PC-9 (cell line): ENCODE measurements around the gene MESP2. TPM values are rescaled to one million over a fixed set of nuclear protein-coding genes. Genes with fewer than 3 reads are reported as not detected.

Experiments used
- BruUV-seq: library from RNA; stranded (reverse); fragments of 400-500 nt; replicated peaks from 2 replicates; lab custom pipeline; 2021; lab: Mats Ljungman, UMichigan
- CTCF ChIA-PET: fragments of 300-600 bp; sonication (Branson Sonifier 250); formaldehyde crosslinking; loops from one replicate; lab custom pipeline; 2022; ENCODE audit warnings: antibody characterized with exemption; lab: Charles Lee
- POLR2A ChIA-PET: fragments of 300-600 bp; sonication (Branson Sonifier 250); formaldehyde crosslinking; loops from one replicate; lab custom pipeline; 2022; ENCODE audit warnings: antibody characterized with exemption; ENCODE audit not compliant: unreplicated experiment; lab: Charles Lee
- DNase-seq, 2 experiments: peaks; one replicate each; pipeline versions ENCODE4 v3.0.0 to v3.0.0-alpha.2; 2015 to 2022; ENCODE audit warnings: mixed read lengths in 1 of 2
- H2AFZ ChIP-seq: fragments of 200-600 bp; sonication (generic); 2 replicates; pipeline ENCODE4 v1.8.1; 2017; ENCODE audit warnings: antibody characterized with exemption
- H3F3A ChIP-seq: fragments of 200-600 bp; sonication (generic); 2 replicates; pipeline ENCODE4 v1.8.1; 2017; ENCODE audit warnings: antibody characterized with exemption, mild to moderate bottlenecking, low read depth; ENCODE audit not compliant: insufficient read depth
- H3K27ac ChIP-seq: fragments of 200-600 bp; sonication (generic); 2 replicates; pipeline ENCODE4 v1.6.1; 2016; ENCODE audit warnings: mixed run types
- H3K27me3 ChIP-seq: fragments of 200-600 bp; sonication (generic); 2 replicates; pipeline ENCODE4 v1.6.1; 2016; ENCODE audit warnings: low read depth, mixed run types; ENCODE audit not compliant: insufficient read depth
- H3K36me3 ChIP-seq: fragments of 200-600 bp; sonication (generic); 2 replicates; pipeline ENCODE4 v1.6.1; 2016; ENCODE audit warnings: low read depth, mixed run types
- H3K4me1 ChIP-seq: fragments of 200-600 bp; sonication (generic); replicated peaks from 2 replicates; pipeline ENCODE4 v1.6.1; 2016; ENCODE audit warnings: mixed run types; ENCODE audit not compliant: insufficient read depth
- H3K4me2 ChIP-seq: fragments of 200-600 bp; sonication (generic); 2 replicates; pipeline ENCODE4 v1.6.1; 2017; ENCODE audit warnings: mixed run types
- H3K4me3 ChIP-seq: fragments of 200-600 bp; sonication (generic); 2 replicates; pipeline ENCODE4 v1.6.1; 2016; ENCODE audit warnings: mixed run types
- H3K79me2 ChIP-seq: fragments of 200-600 bp; sonication (generic); 2 replicates; pipeline ENCODE4 v1.6.1; 2017; ENCODE audit warnings: low read depth, mixed run types
- H3K9me2 ChIP-seq: fragments of 200-600 bp; sonication (generic); 2 replicates; pipeline ENCODE4 v1.8.1; 2017; ENCODE audit warnings: mild to moderate bottlenecking; ENCODE audit not compliant: insufficient read depth
- H3K9me3 ChIP-seq: fragments of 200-600 bp; sonication (generic); 2 replicates; pipeline ENCODE4 v1.8.1; 2016; ENCODE audit warnings: low read depth; ENCODE audit not compliant: insufficient read depth
- H4K20me1 ChIP-seq: fragments of 200-600 bp; sonication (generic); 2 replicates; pipeline ENCODE4 v1.8.1; 2017; ENCODE audit not compliant: insufficient read depth
- EZH2 ChIP-seq: fragments of 200-600 bp; sonication (generic); IDR thresholded peaks from 2 replicates; pipeline ENCODE4 v1.8.0; 2017; ENCODE audit warnings: antibody characterized with exemption, low read depth
- intact Hi-C: fragments of 100-400 bp; cut with micrococcal nuclease; formaldehyde crosslinking; loops from one replicate; pipeline ENCODE4 v1.10.0; 2022; ENCODE audit not compliant: unreplicated experiment
- total RNA-seq: library from RNA; stranded (reverse); gene quantifications from 2 replicates; pipeline ENCODE4 v1.2.3, GENCODE V29; 2021
- TF ChIP-seq, protein P1 (sequence below): fragments of 200-600 bp; sonication (generic); conservative IDR thresholded peaks from 2 replicates; pipeline ENCODE4 v1.6.1; 2017; ENCODE audit warnings: mixed run types, antibody characterized with exemption, mild to moderate bottlenecking, moderate library complexity

Gene MESP2
- total RNA-seq, 1 experiment from 2014 or later: 1.3 TPM

DNA sequence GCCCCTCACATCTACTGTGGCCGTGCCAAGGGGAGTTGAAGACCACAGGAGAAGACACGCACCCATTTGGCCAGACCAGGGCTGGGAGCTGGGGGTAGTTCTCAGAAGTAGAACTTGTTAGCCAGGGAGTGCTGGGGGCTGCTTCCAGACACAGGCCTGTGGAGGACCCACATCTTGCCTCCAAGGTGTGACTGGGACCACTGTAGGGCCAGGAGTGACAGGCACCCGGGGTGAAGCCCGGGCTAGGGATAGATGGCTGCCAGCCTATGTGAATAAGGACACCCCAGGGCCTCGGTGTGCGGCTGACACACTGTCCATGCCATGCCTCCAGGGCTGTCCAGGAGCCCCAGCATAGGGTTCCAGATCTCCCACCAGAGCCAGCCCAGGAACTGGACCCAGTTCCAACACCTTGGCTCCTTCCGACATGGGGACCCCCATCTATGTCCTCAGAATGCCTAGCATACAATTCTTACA, 36.8 kb downstream of the MESP2 start:
- Histone ChIP-seq H3F3A (peaks cover 26% of the 10 kb centered on the region), H3K9me3 (no peaks in the 10 kb centered on the region), H3K79me2 (peaks cover 77% of the 10 kb centered on the region), H3K4me3 (peak overlapping the region; percentile 76; the same call in 1 of the 2 replicates), H4K20me1 (peaks cover 29% of the 10 kb centered on the region), H3K4me2 (peak overlapping the region; percentile 96), H3K27me3 (no peaks in the 10 kb centered on the region), H3K4me1 (peaks cover 52% of the 10 kb centered on the region), H3K27ac (peak overlapping the region; percentile 51), H3K9me2 (no peaks in the 10 kb centered on the region), H3K36me3 (peaks cover 15% of the 10 kb centered on the region; the same call in 1 of the 2 replicates), H2AFZ (0 out of 2 replicates have a peak overlapping the region, but pooled peaks have one; percentile 71)
- TF ChIP-seq, protein P1, sequence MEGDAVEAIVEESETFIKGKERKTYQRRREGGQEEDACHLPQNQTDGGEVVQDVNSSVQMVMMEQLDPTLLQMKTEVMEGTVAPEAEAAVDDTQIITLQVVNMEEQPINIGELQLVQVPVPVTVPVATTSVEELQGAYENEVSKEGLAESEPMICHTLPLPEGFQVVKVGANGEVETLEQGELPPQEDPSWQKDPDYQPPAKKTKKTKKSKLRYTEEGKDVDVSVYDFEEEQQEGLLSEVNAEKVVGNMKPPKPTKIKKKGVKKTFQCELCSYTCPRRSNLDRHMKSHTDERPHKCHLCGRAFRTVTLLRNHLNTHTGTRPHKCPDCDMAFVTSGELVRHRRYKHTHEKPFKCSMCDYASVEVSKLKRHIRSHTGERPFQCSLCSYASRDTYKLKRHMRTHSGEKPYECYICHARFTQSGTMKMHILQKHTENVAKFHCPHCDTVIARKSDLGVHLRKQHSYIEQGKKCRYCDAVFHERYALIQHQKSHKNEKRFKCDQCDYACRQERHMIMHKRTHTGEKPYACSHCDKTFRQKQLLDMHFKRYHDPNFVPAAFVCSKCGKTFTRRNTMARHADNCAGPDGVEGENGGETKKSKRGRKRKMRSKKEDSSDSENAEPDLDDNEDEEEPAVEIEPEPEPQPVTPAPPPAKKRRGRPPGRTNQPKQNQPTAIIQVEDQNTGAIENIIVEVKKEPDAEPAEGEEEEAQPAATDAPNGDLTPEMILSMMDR: no peak
- no TSS peak for BruUV-seq
- CTCF ChIA-PET: interaction anchor here (1.0 kb wide), 1 partner anchor 51 kb away, joined by 3 read pairs; no protein-coding TSS in a partner anchor
- POLR2A ChIA-PET: interaction anchor here (0.6 kb wide), 1 partner anchor 24 kb away, joined by 3 read pairs; no protein-coding TSS in a partner anchor
- no peak for DNase-seq
- intact Hi-C loops: loop anchor here (2.0 to 5.0 kb wide), 4 partner anchors 32 to 64 kb away; partner anchors contain the start of gene MESP1

DNA sequence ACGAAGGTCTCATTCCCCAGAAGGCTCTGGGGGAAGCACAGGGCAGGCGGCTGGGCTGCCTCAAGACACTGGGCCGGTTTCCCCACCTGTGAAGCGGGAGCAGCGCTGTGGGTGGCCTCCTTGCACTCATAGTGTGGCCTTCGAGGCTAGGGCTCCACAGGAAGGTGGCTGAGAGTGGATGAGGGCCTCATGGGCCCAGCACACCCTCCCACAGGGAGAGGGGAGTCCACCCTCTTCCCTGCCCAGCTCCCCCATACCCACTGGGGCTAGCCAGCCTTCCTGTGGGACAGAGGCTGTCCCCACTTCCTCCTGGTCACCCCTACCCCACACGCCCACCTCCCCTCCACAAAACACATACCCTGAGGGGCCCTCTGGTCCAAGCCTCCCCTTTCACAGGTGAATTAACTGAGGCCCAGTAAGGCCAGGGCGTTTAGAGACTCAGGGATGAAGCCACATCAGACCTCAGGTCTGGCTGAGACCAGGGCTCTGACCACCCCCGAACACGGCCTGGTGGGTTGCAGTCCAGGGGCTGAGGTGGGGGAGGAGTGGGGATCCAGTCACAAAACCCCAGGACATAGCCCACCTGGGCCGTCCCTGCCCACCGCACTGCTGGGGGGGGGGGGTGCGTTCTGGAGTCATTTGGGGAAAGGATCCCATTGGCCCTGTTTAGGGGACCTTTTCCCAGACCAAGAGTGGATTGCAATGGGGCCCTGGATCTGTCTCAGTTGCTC, 37.4 kb downstream of the MESP2 start:
- BruUV-seq: TSS peak; percentile 30
- H3K4me3 ChIP-seq: peak overlapping the region; percentile 76
- no peak for DNase-seq
- CTCF ChIA-PET: no interaction called here
- no peaks in the 10 kb centered on the region for H3K9me2 ChIP-seq
- H3K4me1 ChIP-seq: peaks cover 45% of the 10 kb centered on the region
- TF ChIP-seq, protein P1: no peak
- TF ChIP-seq EZH2: no peak
- H2AFZ ChIP-seq: peak overlapping the region; percentile 71
- H3F3A ChIP-seq: peaks cover 26% of the 10 kb centered on the region
- H4K20me1 ChIP-seq: peaks cover 23% of the 10 kb centered on the region
- no peaks in the 10 kb centered on the region for H3K27me3 ChIP-seq
- H3K9me3 ChIP-seq: no peaks in the 10 kb centered on the region
- H3K27ac ChIP-seq: peak overlapping the region; percentile 51
- intact Hi-C loops: loop anchor here (2.0 to 5.0 kb wide), 4 partner anchors 31 to 64 kb away; partner anchors contain the start of gene MESP1
- H3K4me2 ChIP-seq: peak overlapping the region; percentile 96
- POLR2A ChIA-PET: interaction anchor here (1.0 kb wide), 1 partner anchor 15 kb away, joined by 5 read pairs; no protein-coding TSS in a partner anchor
- H3K36me3 ChIP-seq: peaks cover 15% of the 10 kb centered on the region; the same call in 1 of the 2 replicates
- peaks cover 70% of the 10 kb centered on the region for H3K79me2 ChIP-seq

DNA sequence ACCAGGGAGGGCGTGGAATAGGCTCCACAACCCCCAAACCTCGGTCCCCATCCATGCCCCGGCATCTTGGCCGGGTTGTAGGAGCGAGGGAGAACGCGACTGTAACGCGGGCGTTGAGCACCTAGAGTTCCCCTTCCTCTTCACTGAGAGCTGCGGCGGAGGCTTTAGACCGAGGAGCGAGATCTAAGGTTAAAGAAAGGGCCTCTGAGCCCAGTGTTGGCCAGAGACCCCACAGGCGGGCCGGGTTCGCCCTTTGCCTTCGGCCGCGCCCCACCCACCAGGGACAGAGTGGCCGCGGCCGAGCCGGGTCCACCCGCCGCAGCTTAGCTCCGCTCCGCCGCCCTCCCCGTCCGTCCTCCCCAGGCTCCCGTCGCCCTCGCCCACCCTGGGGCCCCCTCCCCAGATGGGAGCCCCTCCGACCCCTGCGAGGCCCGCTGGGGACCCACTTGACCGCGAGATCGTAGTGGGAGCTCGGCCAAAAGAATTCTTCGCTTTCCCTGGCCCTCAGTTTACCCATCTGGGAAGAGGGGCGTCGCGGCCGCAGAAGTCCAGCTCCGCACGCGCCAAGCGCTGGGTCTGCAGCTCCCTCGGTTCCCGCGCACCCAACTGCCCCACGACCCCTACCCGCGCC, 38.1 kb downstream of the MESP2 start:
- no peak for TF ChIP-seq EZH2
- TF ChIP-seq, protein P1: no peak
- Histone ChIP-seq H3K9me3 (no peaks in the 10 kb centered on the region), H3K4me1 (peaks cover 46% of the 10 kb centered on the region), H3K9me2 (no peaks in the 10 kb centered on the region), H4K20me1 (peaks cover 16% of the 10 kb centered on the region), H3K27me3 (no peaks in the 10 kb centered on the region), H2AFZ (peak overlapping the region; percentile 71), H3K27ac (peak overlapping the region; percentile 51), H3K4me2 (peak overlapping the region; percentile 96), H3K79me2 (peaks cover 63% of the 10 kb centered on the region), H3K36me3 (peaks cover 13% of the 10 kb centered on the region; the same call in 1 of the 2 replicates), H3K4me3 (peak overlapping the region; percentile 76), H3F3A (peaks cover 26% of the 10 kb centered on the region)
- BruUV-seq: no TSS peak
- ChIA-PET CTCF (interaction anchor here (0.6 to 0.9 kb wide), 2 partner anchors 31 to 63 kb away, joined by 4 to 6 read pairs; partner anchors contain the start of gene MESP1), POLR2A (interaction anchor here (0.6 to 1.0 kb wide), 3 partner anchors 14 to 58 kb away, joined by 3 to 5 read pairs (median 3); no protein-coding TSS in a partner anchor)
- intact Hi-C loops: loop anchor here (5.0 kb wide), 2 partner anchors 62 to 63 kb away; partner anchors contain the start of gene MESP1
- DNase-seq: no peak
